Neural cell (in vitro differentiated cells): ENCODE measurements around the gene MTPN. TPM values are rescaled to one million over a fixed set of nuclear protein-coding genes. Genes with fewer than 3 reads are reported as not detected.

Source experiments
- H2AFZ ChIP-seq: fragments of 200-600, 300-800 bp; sonication (generic), shearing (Covaris generic); 2 replicates; pipeline ENCODE4 v1.6.0; 2014; ENCODE audit warnings: low read depth, mild to moderate bottlenecking, antibody characterized with exemption, low read length, moderate library complexity
- H3F3A ChIP-seq: fragments of 200-600 bp; shearing (Covaris generic); 2 replicates; pipeline ENCODE4 v1.6.1; 2016; ENCODE audit warnings: mild to moderate bottlenecking, moderate library complexity, mixed read lengths, antibody characterized with exemption, low read length; ENCODE audit not compliant: insufficient read depth, poor library complexity, severe bottlenecking
- H3K27ac ChIP-seq: fragments of 200-600, 300-800 bp; sonication (generic), shearing (Covaris generic); 2 replicates; pipeline ENCODE4 v1.5.1; 2014; ENCODE audit warnings: mild to moderate bottlenecking, low read length, moderate library complexity
- H3K27me3 ChIP-seq: fragments of 300-800, 200-600 bp; sonication (generic), shearing (Covaris generic); 2 replicates; pipeline ENCODE4 v1.6.0; 2014; ENCODE audit warnings: mild to moderate bottlenecking, low read depth, low read length, moderate library complexity; ENCODE audit not compliant: insufficient read depth
- H3K36me3 ChIP-seq: fragments of 300-800, 200-600 bp; sonication (generic), shearing (Covaris generic); 2 replicates; pipeline ENCODE4 v1.5.1; 2014; ENCODE audit warnings: mild to moderate bottlenecking, antibody characterized with exemption, low read length, moderate library complexity; ENCODE audit not compliant: insufficient read depth
- H3K4me2 ChIP-seq: fragments of 300-800, 200-600 bp; sonication (generic), shearing (Covaris generic); 2 replicates; pipeline ENCODE4 v1.6.0; 2014; ENCODE audit warnings: mild to moderate bottlenecking, low read length
- H3K4me3 ChIP-seq: fragments of 300-800, 200-600 bp; sonication (generic), shearing (Covaris generic); 2 replicates; pipeline ENCODE4 v1.5.1; 2014; ENCODE audit warnings: mild to moderate bottlenecking, low read length, moderate library complexity
- H3K79me2 ChIP-seq: fragments of 200-600 bp; shearing (Covaris generic); replicated peaks from 2 replicates; pipeline ENCODE4 v1.6.0; 2014; ENCODE audit warnings: mild to moderate bottlenecking, low read length, moderate library complexity; ENCODE audit not compliant: insufficient read depth
- H3K9ac ChIP-seq: fragments of 300-800, 200-600 bp; sonication (generic), shearing (Covaris generic); 2 replicates; pipeline ENCODE4 v1.6.1; 2016; ENCODE audit warnings: mild to moderate bottlenecking, low read length, mixed read lengths
- H3K9me2 ChIP-seq: fragments of 200-600 bp; shearing (Covaris generic); 2 replicates; pipeline ENCODE4 v1.6.1; 2016; ENCODE audit warnings: mild to moderate bottlenecking, low read length, mixed read lengths; ENCODE audit not compliant: insufficient read depth
- H3K9me3 ChIP-seq: fragments of 200-600, 300-800 bp; sonication (generic), shearing (Covaris generic); 2 replicates; pipeline ENCODE4 v1.6.1; 2016; ENCODE audit warnings: mild to moderate bottlenecking, mixed run types, low read length, moderate library complexity, mixed read lengths
- H4K20me1 ChIP-seq: fragments of 200-600 bp; shearing (Covaris generic); 2 replicates; pipeline ENCODE4 v1.6.1; 2016; ENCODE audit warnings: mild to moderate bottlenecking, mixed run types; ENCODE audit not compliant: insufficient read depth
- CTCF ChIP-seq: fragments of 450-650 bp; IDR thresholded peaks from 2 replicates; pipeline ENCODE4 v1.5.1; 2014; ENCODE audit warnings: antibody characterized with exemption, mild to moderate bottlenecking, moderate library complexity; ENCODE audit not compliant: poor library complexity, severe bottlenecking
- EP300 ChIP-seq: fragments of 450-650 bp; conservative IDR thresholded peaks from 2 replicates; pipeline ENCODE4 v1.6.1; 2014; ENCODE audit warnings: antibody characterized with exemption, mild to moderate bottlenecking, moderate library complexity; ENCODE audit not compliant: poor library complexity, severe bottlenecking
- EZH2 ChIP-seq: fragments of 200-600, 300-800 bp; shearing (Covaris generic), sonication (generic); IDR thresholded peaks from 2 replicates; pipeline ENCODE4 v1.6.1; 2014; ENCODE audit warnings: antibody characterized with exemption, low read length, borderline replicate concordance, mild to moderate bottlenecking; ENCODE audit not compliant: insufficient read depth, poor library complexity, severe bottlenecking
- MXI1 ChIP-seq: fragments of 450-650 bp; conservative IDR thresholded peaks from 2 replicates; pipeline ENCODE4 v1.6.1; 2014; ENCODE audit warnings: antibody characterized with exemption, mild to moderate bottlenecking; ENCODE audit not compliant: poor library complexity, severe bottlenecking
- POLR2AphosphoS5 ChIP-seq: IDR thresholded peaks from 2 replicates; pipeline ENCODE4 v1.6.1; 2012
- RAD21 ChIP-seq: fragments of 450-650 bp; conservative IDR thresholded peaks from 2 replicates; pipeline ENCODE4 v1.6.1; 2014; ENCODE audit warnings: antibody characterized with exemption, mild to moderate bottlenecking, moderate library complexity
- REST ChIP-seq: IDR thresholded peaks from 2 replicates; pipeline ENCODE4 v1.6.1; 2012; ENCODE audit warnings: borderline replicate concordance
- SMC3 ChIP-seq: fragments of 450-650 bp; conservative IDR thresholded peaks from 2 replicates; pipeline ENCODE4 v1.6.1; 2014; ENCODE audit warnings: antibody characterized with exemption, mild to moderate bottlenecking, moderate library complexity; ENCODE audit not compliant: poor library complexity
- TAF1 ChIP-seq: IDR thresholded peaks from 2 replicates; pipeline ENCODE4 v1.6.1; 2012; ENCODE audit warnings: low read depth
- polyA plus RNA-seq: library from polyadenylated mRNA; depleted of rRNA; stranded (reverse); fragments of >200 nt; gene quantifications from 2 replicates; pipeline ENCODE4 v1.2.3, GENCODE V29; 2014

The MTPN gene
- polyA plus RNA-seq, 1 donor from 2014 or later = 133 TPM

- Histone ChIP-seq H3K27me3 (no peaks in the 10 kb centered on the region), H3K36me3 (no peaks in the 10 kb centered on the region), H3K9ac (no peak overlapping the region), H3K79me2 (no peaks in the 10 kb centered on the region), H3K9me2 (no peaks in the 10 kb centered on the region), H2AFZ (no peak overlapping the region), H3K9me3 (no peaks in the 10 kb centered on the region), H3K4me3 (no peak overlapping the region), H3K4me2 (no peak overlapping the region), H3K27ac (no peak overlapping the region), H4K20me1 (no peaks in the 10 kb centered on the region), H3F3A (no peaks in the 10 kb centered on the region)
- TF ChIP-seq POLR2AphosphoS5 (no peak), CTCF (no peak), EZH2 (no peak), SMC3 (no peak), RAD21 (no peak), TAF1 (no peak), REST (no peak), EP300 (no peak), MXI1 (no peak)
Observed at GRCh38 chr7:135919071-135919841, 57.9 kb downstream of the MTPN start.

GRCh38 chr7:135918134-135918533 is 59.0 kb downstream of the MTPN start:
- no peaks in the 10 kb centered on the region for H4K20me1 ChIP-seq
- H3K27me3 ChIP-seq = no peaks in the 10 kb centered on the region
- H3K79me2 ChIP-seq = no peaks in the 10 kb centered on the region
- H3K4me3 ChIP-seq = no peak overlapping the region
- no peak overlapping the region for H3K4me2 ChIP-seq
- H3K36me3 ChIP-seq = no peaks in the 10 kb centered on the region
- H3F3A ChIP-seq = no peaks in the 10 kb centered on the region
- no peak overlapping the region for H3K27ac ChIP-seq
- no peaks in the 10 kb centered on the region for H3K9me3 ChIP-seq
- H3K9me2 ChIP-seq = no peaks in the 10 kb centered on the region
- H3K9ac ChIP-seq = no peak overlapping the region
- TF ChIP-seq MXI1 (no peak), SMC3 (no peak), TAF1 (no peak), EP300 (no peak), EZH2 (no peak), CTCF (no peak), REST (no peak), RAD21 (no peak), POLR2AphosphoS5 (no peak)
- no peak overlapping the region for H2AFZ ChIP-seq
